Measurements from ENCODE around the gene NKTR.

NKTR gene

DNA sequence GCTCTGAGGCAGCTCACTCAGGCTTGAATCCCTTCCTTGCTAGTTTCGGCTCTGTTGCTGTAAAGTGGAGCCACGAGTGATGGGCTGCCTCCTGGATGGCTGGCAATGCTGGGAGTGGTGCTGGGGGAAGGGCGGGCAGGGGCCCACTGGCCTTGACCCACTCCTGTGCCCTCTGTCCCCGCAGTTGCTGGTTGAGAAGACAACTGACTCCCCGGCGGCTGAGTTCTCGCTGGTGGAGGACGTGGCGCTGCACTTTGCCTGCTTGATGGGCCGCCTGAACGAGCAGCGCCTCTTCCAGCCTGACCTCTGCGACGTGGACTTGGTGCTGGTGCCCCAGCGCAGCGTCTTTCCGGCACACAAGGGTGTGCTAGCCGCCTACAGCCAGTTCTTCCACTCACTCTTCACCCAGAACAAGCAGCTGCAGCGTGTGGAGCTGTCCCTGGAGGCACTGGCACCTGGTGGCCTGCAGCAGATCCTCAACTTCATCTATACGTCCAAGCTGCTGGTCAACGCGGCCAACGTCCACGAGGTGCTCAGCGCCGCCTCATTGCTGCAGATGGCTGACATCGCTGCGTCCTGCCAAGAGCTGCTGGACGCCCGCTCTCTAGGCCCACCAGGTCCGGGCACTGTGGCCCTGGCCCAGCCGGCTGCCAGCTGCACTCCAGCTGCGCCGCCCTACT lies 57.7 kb downstream of the NKTR start:
- Histone ChIP-seq H3K79me1 (ENCODE audit: low read length) (peaks cover under 1% of the 10 kb centered on the region), H2BK120ac (ENCODE audit: low read depth, low read length) (no peak overlapping the region), H2BK15ac (replicated peaks; ENCODE audit: low read depth) (no peak overlapping the region), H4K8ac (ENCODE audit: low read depth, low read length) (no peak overlapping the region), H3K36me3 (ENCODE audit: control insufficient read depth, insufficient read depth, low read length) (no peaks in the 10 kb centered on the region), H3K27ac (ENCODE audit: low read depth, low read length) (no peak overlapping the region), H3K18ac (ENCODE audit: low read length) (no peak overlapping the region), H2BK5ac (ENCODE audit: low read length) (no peak overlapping the region), H3K27me3 (ENCODE audit: insufficient read depth, low read length, poor library complexity) (no peaks in the 10 kb centered on the region), H3K4me2 (ENCODE audit: low read length) (no peak overlapping the region), H3K9ac (ENCODE audit: low read length) (no peak overlapping the region), H3K4me1 (ENCODE audit: control insufficient read depth, low read depth, low read length) (peaks cover 2% of the 10 kb centered on the region), H3K79me2 (ENCODE audit: control insufficient read depth, insufficient read depth, low read length) (no peaks in the 10 kb centered on the region), H3K23ac (ENCODE audit: low read length) (no peak overlapping the region), H3K4ac (ENCODE audit: low read depth, low read length) (no peak overlapping the region), H3K56ac (ENCODE audit: low read length) (no peak overlapping the region), H2AK5ac (ENCODE audit: low read length) (no peak overlapping the region), H3K4me3 (ENCODE audit: low read length) (no peak overlapping the region), H4K5ac (ENCODE audit: low read length) (no peak overlapping the region)
- no CpG with 5 or more reads among the region's 34 CpGs for WGBS (ENCODE audit: extremely low coverage, insufficient coverage, low lambda C conversion rate)
- DNase-seq = no peak

DNA sequence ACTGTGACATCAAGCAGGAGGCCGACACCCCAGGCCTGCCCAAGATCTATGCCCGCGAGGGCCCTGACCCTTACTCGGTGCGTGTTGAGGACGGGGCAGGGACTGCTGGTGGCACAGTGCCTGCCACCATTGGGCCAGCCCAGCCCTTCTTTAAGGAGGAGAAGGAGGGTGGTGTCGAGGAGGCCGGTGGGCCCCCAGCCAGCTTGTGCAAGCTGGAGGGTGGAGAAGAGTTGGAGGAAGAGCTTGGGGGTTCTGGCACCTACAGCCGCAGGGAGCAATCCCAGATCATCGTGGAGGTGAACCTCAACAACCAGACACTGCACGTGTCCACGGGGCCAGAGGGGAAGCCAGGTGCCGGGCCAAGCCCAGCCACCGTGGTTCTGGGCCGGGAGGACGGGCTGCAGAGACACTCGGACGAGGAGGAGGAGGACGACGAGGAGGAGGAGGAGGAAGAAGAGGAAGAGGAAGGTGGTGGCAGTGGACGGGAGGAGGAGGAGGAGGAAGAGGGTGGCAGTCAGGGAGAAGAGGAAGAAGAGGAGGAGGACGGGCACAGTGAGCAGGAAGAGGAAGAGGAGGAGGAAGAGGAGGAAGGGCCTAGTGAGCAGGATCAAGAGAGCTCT lies 58.4 kb downstream of the NKTR start:
- H3K56ac ChIP-seq (ENCODE audit: low read length) = no peak overlapping the region

DNA sequence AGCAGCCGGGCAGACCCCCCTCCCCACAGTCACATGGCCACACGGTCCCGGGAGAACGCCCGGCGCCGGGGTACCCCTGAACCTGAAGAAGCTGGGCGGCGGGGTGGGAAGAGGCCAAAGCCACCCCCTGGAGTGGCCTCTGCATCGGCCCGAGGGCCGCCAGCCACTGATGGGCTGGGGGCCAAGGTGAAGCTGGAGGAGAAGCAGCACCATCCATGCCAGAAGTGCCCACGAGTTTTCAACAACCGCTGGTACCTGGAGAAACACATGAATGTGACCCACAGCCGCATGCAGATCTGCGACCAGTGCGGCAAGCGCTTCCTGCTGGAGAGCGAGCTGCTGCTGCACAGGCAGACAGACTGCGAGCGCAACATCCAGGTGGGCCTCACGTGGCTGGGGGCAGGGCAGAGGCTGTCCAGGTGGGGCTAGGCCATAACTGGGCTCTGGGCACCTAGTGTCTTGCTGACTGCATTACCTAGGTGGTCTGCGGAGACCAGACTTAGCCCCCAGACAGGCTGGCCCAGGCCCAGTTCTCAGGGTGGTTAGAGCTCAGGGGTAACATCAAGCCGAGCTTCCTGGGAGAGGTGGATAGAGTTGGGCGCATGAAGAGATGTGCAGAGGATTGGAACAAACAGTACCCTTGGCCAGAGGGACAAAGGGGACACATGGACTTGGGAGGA lies 59.1 kb downstream of the NKTR start:
- Histone ChIP-seq H4K8ac (ENCODE audit: low read depth, low read length) (no peak overlapping the region), H2BK5ac (ENCODE audit: low read length) (no peak overlapping the region), H3K23ac (ENCODE audit: low read length) (no peak overlapping the region), H2BK120ac (ENCODE audit: low read depth, low read length) (no peak overlapping the region), H3K79me1 (ENCODE audit: low read length) (no peaks in the 10 kb centered on the region), H3K36me3 (ENCODE audit: control insufficient read depth, insufficient read depth, low read length) (no peaks in the 10 kb centered on the region), H3K9ac (ENCODE audit: low read length) (no peak overlapping the region), H3K18ac (ENCODE audit: low read length) (no peak overlapping the region), H3K4me1 (ENCODE audit: control insufficient read depth, low read depth, low read length) (no peaks in the 10 kb centered on the region), H3K27ac (ENCODE audit: low read depth, low read length) (no peak overlapping the region), H3K4me2 (ENCODE audit: low read length) (no peak overlapping the region), H3K27me3 (ENCODE audit: insufficient read depth, low read length, poor library complexity) (no peaks in the 10 kb centered on the region), H2AK5ac (ENCODE audit: low read length) (no peak overlapping the region), H3K79me2 (ENCODE audit: control insufficient read depth, insufficient read depth, low read length) (no peaks in the 10 kb centered on the region), H3K4ac (ENCODE audit: low read depth, low read length) (no peak overlapping the region), H4K5ac (ENCODE audit: low read length) (no peak overlapping the region), H3K56ac (ENCODE audit: low read length) (no peak overlapping the region), H3K4me3 (ENCODE audit: low read length) (no peak overlapping the region), H2BK15ac (replicated peaks; ENCODE audit: low read depth) (no peak overlapping the region)
- no peak for DNase-seq
- WGBS (ENCODE audit: extremely low coverage, insufficient coverage, low lambda C conversion rate) = no CpG with 5 or more reads among the region's 25 CpGs

More for the DNA sequence above, 58.4 kb downstream of the NKTR start:
- Histone ChIP-seq H3K9ac (ENCODE audit: low read length) (no peak overlapping the region), H3K79me1 (ENCODE audit: low read length) (no peaks in the 10 kb centered on the region), H2BK120ac (ENCODE audit: low read depth, low read length) (no peak overlapping the region), H2AK5ac (ENCODE audit: low read length) (no peak overlapping the region), H3K36me3 (ENCODE audit: control insufficient read depth, insufficient read depth, low read length) (no peaks in the 10 kb centered on the region), H3K79me2 (ENCODE audit: control insufficient read depth, insufficient read depth, low read length) (no peaks in the 10 kb centered on the region), H3K23ac (ENCODE audit: low read length) (no peak overlapping the region), H2BK15ac (replicated peaks; ENCODE audit: low read depth) (no peak overlapping the region), H4K5ac (ENCODE audit: low read length) (no peak overlapping the region), H2BK5ac (ENCODE audit: low read length) (no peak overlapping the region), H3K4me3 (ENCODE audit: low read length) (no peak overlapping the region), H3K27ac (ENCODE audit: low read depth, low read length) (no peak overlapping the region), H3K27me3 (ENCODE audit: insufficient read depth, low read length, poor library complexity) (no peaks in the 10 kb centered on the region), H3K4me1 (ENCODE audit: control insufficient read depth, low read depth, low read length) (no peaks in the 10 kb centered on the region), H3K18ac (ENCODE audit: low read length) (no peak overlapping the region), H3K4me2 (ENCODE audit: low read length) (no peak overlapping the region), H3K4ac (ENCODE audit: low read depth, low read length) (no peak overlapping the region), H4K8ac (ENCODE audit: low read depth, low read length) (no peak overlapping the region)
- no CpG with 5 or more reads among the region's 22 CpGs for WGBS (ENCODE audit: extremely low coverage, insufficient coverage, low lambda C conversion rate)
- no peak for DNase-seq

DNA sequence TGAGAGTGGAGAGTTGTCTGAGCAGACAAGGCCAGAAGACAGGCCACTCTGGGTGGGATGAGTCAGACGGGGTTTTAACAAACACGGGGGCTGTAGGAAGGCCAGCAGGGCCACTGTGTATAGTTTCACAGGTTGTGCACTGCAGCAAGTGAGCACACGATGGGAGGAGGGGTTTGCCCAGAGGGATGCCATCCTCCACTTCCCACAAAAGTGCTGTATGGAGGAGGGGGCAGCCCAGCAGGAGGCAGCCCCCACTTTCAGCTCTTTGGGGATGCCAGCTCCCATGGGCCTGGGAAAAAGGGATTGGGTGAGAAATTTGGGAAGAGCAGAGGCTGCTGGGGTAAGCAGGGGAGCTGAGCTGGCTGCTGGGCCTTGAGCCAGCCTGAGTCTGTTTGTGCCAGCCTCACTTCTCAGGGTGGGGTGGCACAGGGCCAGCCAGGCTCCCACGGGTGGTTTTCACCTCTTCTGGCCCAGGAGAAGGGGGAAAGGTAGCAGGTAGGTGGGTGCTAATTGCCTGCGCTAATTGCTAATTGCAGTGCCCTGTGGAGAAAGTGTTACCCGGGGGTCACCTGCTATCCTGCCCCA lies 59.7 kb downstream of the NKTR start:
- no peak overlapping the region for H3K4me2 ChIP-seq (ENCODE audit: low read length)
- no peak overlapping the region for H3K27ac ChIP-seq (ENCODE audit: low read depth, low read length)
- H3K4ac ChIP-seq (ENCODE audit: low read depth, low read length) = no peak overlapping the region
- H4K8ac ChIP-seq (ENCODE audit: low read depth, low read length) = no peak overlapping the region
- H3K4me1 ChIP-seq (ENCODE audit: control insufficient read depth, low read depth, low read length) = no peaks in the 10 kb centered on the region
- no peak overlapping the region for H4K5ac ChIP-seq (ENCODE audit: low read length)
- no peak overlapping the region for H2BK15ac ChIP-seq (replicated peaks; ENCODE audit: low read depth)
- H2AK5ac ChIP-seq (ENCODE audit: low read length) = no peak overlapping the region
- WGBS (ENCODE audit: extremely low coverage, insufficient coverage, low lambda C conversion rate) = no CpG with 5 or more reads among the region's 6 CpGs
- no peak overlapping the region for H3K23ac ChIP-seq (ENCODE audit: low read length)
- no peaks in the 10 kb centered on the region for H3K36me3 ChIP-seq (ENCODE audit: control insufficient read depth, insufficient read depth, low read length)
- H2BK5ac ChIP-seq (ENCODE audit: low read length) = no peak overlapping the region
- no peaks in the 10 kb centered on the region for H3K79me1 ChIP-seq (ENCODE audit: low read length)
- H3K4me3 ChIP-seq (ENCODE audit: low read length) = no peak overlapping the region
- H3K79me2 ChIP-seq (ENCODE audit: control insufficient read depth, insufficient read depth, low read length) = no peaks in the 10 kb centered on the region
- no peak overlapping the region for H3K18ac ChIP-seq (ENCODE audit: low read length)
- no peak for DNase-seq
- no peak overlapping the region for H2BK120ac ChIP-seq (ENCODE audit: low read depth, low read length)
- H3K56ac ChIP-seq (ENCODE audit: low read length) = no peak overlapping the region
- no peaks in the 10 kb centered on the region for H3K27me3 ChIP-seq (ENCODE audit: insufficient read depth, low read length, poor library complexity)
- no peak overlapping the region for H3K9ac ChIP-seq (ENCODE audit: low read length)

DNA sequence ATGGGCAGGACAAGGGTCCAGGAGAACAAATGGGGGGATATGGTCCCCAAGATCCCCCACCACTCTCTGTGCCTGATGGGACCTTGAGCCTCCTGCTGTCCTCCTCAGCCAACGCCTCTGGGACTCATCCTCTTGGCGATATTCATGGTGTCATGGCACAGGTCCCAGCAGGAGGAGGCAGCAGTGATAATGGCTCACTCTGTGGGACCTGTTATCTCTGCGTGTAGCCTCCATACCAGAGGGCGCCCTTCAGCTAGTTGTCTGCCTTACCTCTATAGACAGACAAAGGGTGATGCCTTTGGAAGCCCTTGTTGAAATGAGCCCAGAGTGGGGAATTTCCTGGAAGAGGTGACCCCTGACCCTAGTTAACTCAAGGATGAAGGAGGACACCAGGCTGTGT lies 60.4 kb downstream of the NKTR start:
- H4K8ac ChIP-seq (ENCODE audit: low read depth, low read length) = no peak overlapping the region
- H3K27me3 ChIP-seq (ENCODE audit: insufficient read depth, low read length, poor library complexity) = no peaks in the 10 kb centered on the region
- H3K18ac ChIP-seq (ENCODE audit: low read length) = no peak overlapping the region
- H2BK5ac ChIP-seq (ENCODE audit: low read length) = no peak overlapping the region
- no peak overlapping the region for H3K4ac ChIP-seq (ENCODE audit: low read depth, low read length)
- no peak overlapping the region for H3K9ac ChIP-seq (ENCODE audit: low read length)
- H2AK5ac ChIP-seq (ENCODE audit: low read length) = no peak overlapping the region
- no peaks in the 10 kb centered on the region for H3K79me2 ChIP-seq (ENCODE audit: control insufficient read depth, insufficient read depth, low read length)
- no peak overlapping the region for H2BK15ac ChIP-seq (replicated peaks; ENCODE audit: low read depth)
- no peak overlapping the region for H3K23ac ChIP-seq (ENCODE audit: low read length)
- H3K79me1 ChIP-seq (ENCODE audit: low read length) = no peaks in the 10 kb centered on the region
- H3K56ac ChIP-seq (ENCODE audit: low read length) = no peak overlapping the region
- H3K27ac ChIP-seq (ENCODE audit: low read depth, low read length) = no peak overlapping the region
- DNase-seq = peak; percentile 70
- H3K4me2 ChIP-seq (ENCODE audit: low read length) = no peak overlapping the region
- no peak overlapping the region for H3K4me3 ChIP-seq (ENCODE audit: low read length)
- no peaks in the 10 kb centered on the region for H3K36me3 ChIP-seq (ENCODE audit: control insufficient read depth, insufficient read depth, low read length)
- no peaks in the 10 kb centered on the region for H3K4me1 ChIP-seq (ENCODE audit: control insufficient read depth, low read depth, low read length)
- no CpG with 5 or more reads among the region's 4 CpGs for WGBS (ENCODE audit: extremely low coverage, insufficient coverage, low lambda C conversion rate)
- no peak overlapping the region for H2BK120ac ChIP-seq (ENCODE audit: low read depth, low read length)
- no peak overlapping the region for H4K5ac ChIP-seq (ENCODE audit: low read length)
